ENCODE data around the gene PRPF19. TPM values are rescaled to one million over a fixed set of nuclear protein-coding genes. Genes with fewer than 3 reads are reported as not detected.
A peak's percentile ranks its signal among the peaks of the same experiment; 100 is the strongest.

PRPF19 gene
- total and polyA plus RNA-seq, 2 experiments from 2014 or later: 17.0 to 58.8 TPM

DNA sequence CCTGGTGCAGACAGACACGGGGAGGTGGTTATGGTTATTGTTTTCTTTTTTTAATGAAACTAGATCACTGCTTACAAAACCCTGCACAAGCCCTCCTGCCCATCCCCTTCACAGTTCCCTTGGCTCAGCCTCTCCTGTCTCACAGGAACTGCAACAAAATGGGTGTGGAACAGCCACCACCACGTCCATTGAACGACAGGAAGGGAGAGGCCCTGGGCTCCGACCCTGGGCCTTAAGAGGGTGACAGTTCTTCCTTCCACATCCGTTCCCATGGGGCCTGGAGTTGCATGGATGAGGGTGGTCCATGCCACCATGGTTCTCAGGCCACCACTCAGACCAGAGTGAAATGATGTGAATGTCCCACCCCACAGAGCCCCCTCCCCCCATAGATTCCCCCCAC, 15.7 kb downstream of the PRPF19 start:
- H3K27ac ChIP-seq: no peak overlapping the region
- TF ChIP-seq, protein P1, sequence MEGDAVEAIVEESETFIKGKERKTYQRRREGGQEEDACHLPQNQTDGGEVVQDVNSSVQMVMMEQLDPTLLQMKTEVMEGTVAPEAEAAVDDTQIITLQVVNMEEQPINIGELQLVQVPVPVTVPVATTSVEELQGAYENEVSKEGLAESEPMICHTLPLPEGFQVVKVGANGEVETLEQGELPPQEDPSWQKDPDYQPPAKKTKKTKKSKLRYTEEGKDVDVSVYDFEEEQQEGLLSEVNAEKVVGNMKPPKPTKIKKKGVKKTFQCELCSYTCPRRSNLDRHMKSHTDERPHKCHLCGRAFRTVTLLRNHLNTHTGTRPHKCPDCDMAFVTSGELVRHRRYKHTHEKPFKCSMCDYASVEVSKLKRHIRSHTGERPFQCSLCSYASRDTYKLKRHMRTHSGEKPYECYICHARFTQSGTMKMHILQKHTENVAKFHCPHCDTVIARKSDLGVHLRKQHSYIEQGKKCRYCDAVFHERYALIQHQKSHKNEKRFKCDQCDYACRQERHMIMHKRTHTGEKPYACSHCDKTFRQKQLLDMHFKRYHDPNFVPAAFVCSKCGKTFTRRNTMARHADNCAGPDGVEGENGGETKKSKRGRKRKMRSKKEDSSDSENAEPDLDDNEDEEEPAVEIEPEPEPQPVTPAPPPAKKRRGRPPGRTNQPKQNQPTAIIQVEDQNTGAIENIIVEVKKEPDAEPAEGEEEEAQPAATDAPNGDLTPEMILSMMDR (IDR thresholded peaks at IDR 0.05; ENCODE audit: low read depth, low read length): no peak
- DNase-seq (ENCODE audit: low read depth in 1 of 2, low spot score in 1 of 2): no peak
- H3K36me3 ChIP-seq: peaks cover 21% of the 10 kb centered on the region
- H3K27me3 ChIP-seq: no peaks in the 10 kb centered on the region
- H3K9me3 ChIP-seq (ENCODE audit: low read depth): no peaks in the 10 kb centered on the region
- no peak overlapping the region for H3K4me3 ChIP-seq
- H3K4me1 ChIP-seq (ENCODE audit: low read depth): no peaks in the 10 kb centered on the region

DNA sequence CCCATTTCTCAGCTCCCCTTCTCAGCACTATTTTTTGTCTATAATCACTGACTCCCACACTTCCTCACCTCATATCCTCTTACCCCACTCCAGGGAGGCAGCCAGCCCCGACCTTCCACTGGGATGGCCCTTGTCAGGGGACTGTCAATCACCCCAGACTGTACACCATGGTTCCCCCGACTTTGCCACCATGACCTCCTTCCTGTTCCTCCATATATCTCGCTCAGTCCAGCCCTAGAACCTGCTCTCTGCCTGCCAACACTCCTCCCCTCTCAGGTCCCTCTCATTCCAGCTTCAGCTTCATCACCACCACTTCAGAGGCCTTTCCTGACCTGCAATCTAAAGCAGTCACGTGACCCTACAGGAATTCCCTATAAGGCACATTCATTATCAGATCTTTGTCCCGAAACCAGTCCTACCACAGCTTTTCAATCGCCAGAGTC, 16.5 kb downstream of the PRPF19 start:
- no peaks in the 10 kb centered on the region for H3K27me3 ChIP-seq
- H3K9me3 ChIP-seq (ENCODE audit: low read depth): no peaks in the 10 kb centered on the region
- no peaks in the 10 kb centered on the region for H3K4me1 ChIP-seq (ENCODE audit: low read depth)
- H3K36me3 ChIP-seq: peaks cover 14% of the 10 kb centered on the region
- TF ChIP-seq, protein P1 (IDR thresholded peaks at IDR 0.05; ENCODE audit: low read depth, low read length): no peak
- no peak overlapping the region for H3K27ac ChIP-seq
- no peak overlapping the region for H3K4me3 ChIP-seq
- DNase-seq (ENCODE audit: low read depth in 1 of 2, low spot score in 1 of 2): no peak

DNA sequence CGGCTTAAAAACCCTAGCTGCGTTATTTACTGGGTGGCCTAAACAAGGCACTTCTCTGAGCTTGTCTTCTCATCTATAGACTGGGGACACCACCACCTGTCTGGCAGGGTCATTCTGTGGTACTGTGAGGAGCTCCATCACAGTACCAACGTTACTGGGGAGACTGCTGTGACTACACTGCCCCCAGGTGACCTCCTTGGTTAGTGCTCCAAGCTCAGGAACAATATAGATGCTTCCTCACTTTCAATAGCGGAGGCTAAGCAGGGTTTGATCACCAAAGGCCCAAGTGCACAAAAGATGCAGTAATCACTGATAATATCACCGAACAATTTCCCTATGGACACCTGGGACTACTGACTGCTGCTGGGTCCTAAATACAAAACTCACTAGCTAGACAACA, 18.8 kb downstream of the PRPF19 start:
- TF ChIP-seq, protein P1 (IDR thresholded peaks at IDR 0.05; ENCODE audit: low read depth, low read length): peak; percentile 80
- DNase-seq (ENCODE audit: low read depth in 1 of 2, low spot score in 1 of 2): peak; percentile 55 to 75
- H3K9me3 ChIP-seq (ENCODE audit: low read depth): no peaks in the 10 kb centered on the region

DNA sequence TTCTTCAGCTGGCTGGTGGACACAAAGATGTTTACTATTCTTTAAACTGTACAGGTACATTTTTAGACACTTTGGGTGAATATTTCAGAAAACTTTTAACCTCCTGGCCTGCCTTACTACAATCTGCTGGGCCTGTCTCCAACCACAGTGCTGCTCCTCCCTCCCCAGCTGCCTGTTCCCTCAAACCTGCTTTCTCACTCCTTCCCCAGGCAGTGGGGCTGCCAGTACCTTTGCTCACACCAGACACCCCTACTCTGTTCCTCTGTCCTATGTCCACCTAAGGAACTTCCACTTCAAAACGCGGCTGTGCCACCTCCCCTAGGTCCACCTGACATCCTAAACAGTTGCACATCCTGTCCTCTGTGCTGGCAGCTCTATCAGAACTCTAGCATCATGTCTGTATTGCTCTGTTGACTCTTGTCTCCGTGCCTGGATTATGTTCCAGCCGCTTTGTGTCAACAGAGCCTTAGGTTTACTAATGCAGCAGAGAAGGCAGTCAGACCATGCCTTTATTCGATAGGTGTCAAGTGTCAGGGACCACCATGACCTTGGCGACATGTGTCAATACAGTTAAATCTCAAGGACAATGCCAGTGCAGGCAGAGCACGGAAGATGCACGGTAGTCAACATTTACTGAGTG, 25.6 kb downstream of the PRPF19 start:
- Histone ChIP-seq H3K9me3 (ENCODE audit: low read depth) (no peaks in the 10 kb centered on the region), H3K4me1 (ENCODE audit: low read depth) (peaks cover 7% of the 10 kb centered on the region), H3K4me3 (no peak overlapping the region), H3K27me3 (no peaks in the 10 kb centered on the region), H3K36me3 (no peaks in the 10 kb centered on the region), H3K27ac (peak overlapping the region; percentile 45)
- TF ChIP-seq, protein P1 (IDR thresholded peaks at IDR 0.05; ENCODE audit: low read depth, low read length): no peak
- DNase-seq (ENCODE audit: low read depth in 1 of 2, low spot score in 1 of 2): peak in 1 of 2 donors; percentile 23

More for the DNA sequence above, 18.8 kb downstream of the PRPF19 start:
- Histone ChIP-seq H3K36me3 (no peaks in the 10 kb centered on the region), H3K4me3 (no peak overlapping the region), H3K4me1 (ENCODE audit: low read depth) (no peaks in the 10 kb centered on the region), H3K27ac (no peak overlapping the region), H3K27me3 (no peaks in the 10 kb centered on the region)

DNA sequence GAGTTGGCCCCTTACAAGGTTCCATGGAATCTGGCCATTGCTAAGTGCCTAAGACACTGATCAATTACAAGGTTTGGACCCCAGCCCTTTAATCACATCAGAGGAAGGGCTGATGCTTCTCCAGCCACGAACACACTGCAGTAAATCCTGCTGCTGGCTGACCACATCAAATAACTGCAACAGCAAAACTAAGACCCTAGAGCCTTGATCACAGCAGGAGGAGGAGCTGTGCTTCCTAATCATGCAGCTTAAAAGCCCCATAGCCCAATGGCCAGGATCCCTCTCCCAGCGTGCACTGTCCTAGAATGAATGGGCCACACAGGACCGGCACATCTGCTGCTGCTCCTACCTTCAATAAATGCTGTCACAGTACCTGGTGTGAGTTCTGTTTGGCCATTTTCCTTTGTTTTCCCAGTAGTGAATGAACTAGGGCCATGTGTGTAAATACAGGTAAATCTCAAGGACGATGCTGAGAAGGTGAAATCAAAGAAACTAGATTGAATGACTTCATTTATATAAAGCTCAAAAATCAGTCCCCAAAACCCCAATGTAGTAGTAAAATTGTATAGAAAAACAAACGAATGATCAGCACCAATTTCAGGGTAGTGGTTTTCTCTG, 26.3 kb downstream of the PRPF19 start:
- DNase-seq (ENCODE audit: low read depth in 1 of 2, low spot score in 1 of 2): no peak
- no peaks in the 10 kb centered on the region for H3K27me3 ChIP-seq
- peaks cover 7% of the 10 kb centered on the region for H3K4me1 ChIP-seq (ENCODE audit: low read depth)
- H3K9me3 ChIP-seq (ENCODE audit: low read depth): no peaks in the 10 kb centered on the region
- H3K27ac ChIP-seq: no peak overlapping the region
- TF ChIP-seq, protein P1 (IDR thresholded peaks at IDR 0.05; ENCODE audit: low read depth, low read length): no peak
- no peak overlapping the region for H3K4me3 ChIP-seq
- no peaks in the 10 kb centered on the region for H3K36me3 ChIP-seq
